GM19463 (cell line): ENCODE results near the gene NRP1.

Source experiments
- ATAC-seq: cut with Tn5 transposase; IDR thresholded peaks from one replicate; pipeline ENCODE4 v1.9.1; 2021; ENCODE audit warnings: mild to moderate bottlenecking, moderate library complexity; ENCODE audit not compliant: unreplicated experiment

NRP1 gene

DNA sequence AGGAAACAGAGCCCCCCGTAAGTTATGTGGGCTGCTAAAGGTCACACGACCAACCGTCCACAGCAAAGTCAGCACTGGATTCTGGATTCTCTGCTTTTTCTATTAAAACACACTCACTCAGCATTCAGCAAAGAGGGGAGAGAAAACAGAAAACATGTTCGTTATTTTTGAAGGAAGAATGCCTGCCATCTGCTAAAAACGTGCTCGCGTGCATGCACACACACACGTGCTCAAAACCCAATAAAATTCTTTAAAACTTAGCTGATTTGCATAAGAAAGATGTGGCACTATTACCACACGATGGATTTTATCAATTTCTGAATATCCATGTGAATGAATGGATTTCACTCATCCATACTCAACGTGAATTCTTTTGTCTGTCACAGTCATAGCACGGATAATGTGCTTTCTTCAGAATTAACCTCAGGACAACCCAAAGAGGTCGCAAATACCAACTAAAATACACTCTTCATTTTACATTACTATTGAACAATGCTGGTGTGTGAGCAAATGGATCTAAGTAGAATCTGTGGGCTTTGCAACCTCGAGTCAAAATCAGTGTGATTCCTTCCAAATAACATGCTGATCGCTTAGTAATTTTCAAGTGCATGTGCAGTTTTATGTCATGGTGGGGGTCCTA is 40.8 kb downstream of the NRP1 start:
- ATAC-seq = no peak

DNA sequence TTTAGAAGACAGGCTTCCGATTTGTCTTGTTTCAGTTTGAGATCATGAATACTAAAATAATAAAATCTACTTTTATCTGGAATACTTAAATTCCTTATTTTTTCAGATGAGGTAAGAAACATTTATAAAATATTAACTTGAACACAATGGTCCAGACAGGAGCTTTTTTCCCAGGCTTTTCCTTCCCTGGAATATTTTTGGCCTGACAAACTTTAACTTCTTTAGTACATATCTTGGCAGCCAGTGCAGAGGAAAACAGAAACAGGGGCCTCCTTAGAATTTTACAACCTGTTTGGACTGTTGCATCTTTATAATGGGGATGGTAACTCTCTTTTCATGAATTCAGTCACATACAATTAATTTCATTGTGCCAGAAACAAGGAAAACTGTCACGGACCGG is 41.4 kb downstream of the NRP1 start:
- ATAC-seq = no peak

DNA sequence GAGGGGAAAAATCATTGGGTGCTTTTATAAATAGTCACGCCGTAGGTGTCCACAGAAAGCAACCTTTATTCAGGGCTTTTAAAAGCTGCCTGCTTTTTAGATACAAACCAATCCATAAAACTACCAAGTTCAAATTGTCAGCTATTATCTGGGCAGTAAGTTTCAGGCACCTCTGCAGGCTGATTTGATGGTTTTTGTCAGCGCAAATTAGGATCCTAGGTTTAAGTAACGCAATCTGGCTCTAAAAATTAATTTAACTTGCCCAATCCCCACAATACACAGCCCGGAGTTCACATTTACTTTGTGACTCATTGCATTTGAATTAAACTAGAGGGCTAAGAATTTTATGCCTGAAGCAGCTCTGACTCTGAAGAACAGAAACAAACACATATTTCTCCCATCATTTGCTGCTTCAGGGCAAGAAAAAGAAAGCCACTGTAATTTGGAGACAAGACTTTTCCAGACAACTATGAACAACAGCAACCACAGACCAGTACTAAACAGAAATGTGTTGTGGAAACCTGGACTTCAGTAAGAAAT is 43.3 kb downstream of the NRP1 start:
- ATAC-seq = no peak

DNA sequence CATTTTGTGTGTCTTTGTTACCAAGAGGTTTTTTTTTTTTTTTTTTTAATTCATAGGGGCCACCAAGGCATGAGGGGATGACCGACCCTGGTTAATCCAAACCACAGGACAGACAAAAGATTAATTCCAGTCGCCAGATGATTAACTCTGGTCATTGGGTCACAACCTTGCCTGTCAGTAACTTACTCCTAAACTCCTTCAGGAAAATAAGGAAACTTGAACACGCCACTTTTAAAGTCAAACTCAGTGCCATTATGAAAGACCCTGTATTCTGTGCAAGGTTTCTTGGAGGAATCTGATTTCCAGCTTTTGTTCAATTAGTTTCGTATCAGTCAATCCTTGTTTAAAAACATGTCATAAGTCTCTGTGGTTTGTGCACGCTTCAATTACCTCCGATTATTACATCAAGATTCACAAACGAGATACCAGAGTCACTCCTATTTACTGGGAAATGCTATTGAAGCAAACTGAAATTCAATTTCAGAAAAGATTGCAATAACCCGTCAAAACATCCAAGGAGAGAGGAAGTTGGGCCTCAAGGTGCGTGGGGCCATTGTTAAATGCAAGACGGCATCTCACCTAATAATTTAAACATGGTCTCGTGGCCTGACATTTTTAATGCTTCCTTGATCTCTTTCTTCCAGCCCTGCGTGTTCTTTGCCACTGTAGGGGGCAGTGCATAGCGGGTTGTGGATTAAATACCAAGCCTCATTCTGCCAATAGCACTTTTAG is 44.0 kb downstream of the NRP1 start:
- no peak for ATAC-seq

DNA sequence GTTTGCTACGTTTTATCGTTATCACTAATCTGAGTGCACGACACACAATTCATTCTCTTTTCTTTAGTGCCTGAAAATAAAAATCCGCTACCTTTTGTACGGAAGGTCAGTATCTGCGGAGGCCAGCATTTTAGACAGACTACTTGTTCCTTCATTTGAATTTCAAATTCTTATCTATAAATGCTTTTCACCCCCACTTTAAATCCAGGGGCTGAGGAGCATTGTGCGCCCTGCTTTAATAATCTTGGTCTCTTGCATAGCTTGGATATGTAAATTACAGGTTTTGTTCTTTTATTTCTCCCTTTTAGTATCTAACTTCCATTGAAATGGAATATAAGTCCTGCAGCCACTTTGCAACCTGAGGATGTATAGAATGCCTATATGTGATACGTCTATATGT is 44.7 kb downstream of the NRP1 start:
- no peak for ATAC-seq

DNA sequence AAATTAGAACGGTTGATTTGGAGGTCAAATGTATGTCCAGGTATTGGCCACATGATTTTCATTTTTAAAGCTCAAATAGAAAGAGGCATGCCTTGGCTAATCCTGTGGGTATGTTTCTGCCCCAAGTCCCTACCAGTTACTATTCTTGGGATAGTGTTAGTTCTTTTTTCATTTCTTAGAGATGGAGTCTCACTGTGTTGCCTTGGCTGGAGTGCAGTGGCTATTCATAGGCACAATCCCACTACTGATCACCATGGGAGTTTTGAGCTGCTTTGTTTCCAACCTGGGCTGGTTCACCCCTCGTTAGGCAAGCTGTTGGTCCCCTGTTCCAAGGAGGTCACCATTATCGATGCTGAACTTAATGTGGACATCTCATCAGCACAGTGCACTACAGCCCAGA is 46.3 kb downstream of the NRP1 start:
- no peak for ATAC-seq

DNA sequence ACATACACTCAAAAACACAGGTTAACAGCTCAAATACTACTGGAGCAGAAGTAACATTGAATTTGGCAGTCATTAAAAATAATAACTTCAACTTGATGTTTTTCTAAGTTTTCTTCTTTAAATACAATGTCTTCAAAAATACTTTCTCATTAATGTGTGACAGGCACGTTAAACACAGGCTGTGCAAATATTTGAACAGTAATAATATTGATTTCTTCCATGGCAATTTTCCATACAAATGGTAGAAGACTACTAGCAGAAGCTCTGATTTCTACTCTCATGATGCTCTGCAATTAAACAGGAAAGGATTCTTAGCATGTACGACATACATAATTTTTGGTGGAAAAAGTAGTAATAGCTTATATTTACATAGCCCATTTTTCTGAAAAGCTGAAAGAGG is 47.4 kb downstream of the NRP1 start:
- no peak for ATAC-seq

DNA sequence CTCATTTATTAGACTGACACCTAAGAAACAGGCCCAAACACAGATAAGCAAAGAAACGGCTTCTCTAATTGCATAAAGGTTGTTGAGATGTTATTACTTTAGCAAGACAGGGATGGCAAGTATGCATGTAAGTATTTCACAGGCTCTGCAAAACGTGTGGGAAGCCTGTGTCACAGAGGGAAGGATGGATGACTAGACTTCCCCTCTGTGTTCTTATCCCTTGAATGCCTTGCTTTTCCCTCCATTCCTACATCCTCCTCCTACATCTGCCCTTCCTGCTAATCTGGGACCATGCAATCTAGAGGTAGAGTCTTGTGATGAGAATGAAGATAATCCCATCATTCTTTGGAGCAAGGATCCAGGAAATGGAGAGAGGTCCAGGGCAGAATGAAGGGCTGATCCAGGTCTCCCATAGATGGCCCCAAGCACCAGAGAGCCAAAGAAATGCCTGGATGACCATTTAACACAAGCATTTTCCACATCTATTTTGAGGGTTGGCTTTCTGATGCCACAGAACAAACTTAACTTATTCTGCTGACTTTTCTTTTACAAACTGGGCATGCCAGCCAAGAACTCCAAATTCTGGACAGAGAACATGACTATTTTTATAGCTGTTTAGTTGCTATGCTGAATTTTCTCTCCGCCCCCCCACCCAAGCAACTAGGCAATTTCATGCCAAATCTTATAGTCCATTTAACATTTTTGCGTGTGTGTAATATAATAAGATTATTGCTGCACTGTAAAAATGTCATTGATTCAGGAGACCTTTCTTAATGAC is 48.1 kb downstream of the NRP1 start:
- no peak for ATAC-seq

DNA sequence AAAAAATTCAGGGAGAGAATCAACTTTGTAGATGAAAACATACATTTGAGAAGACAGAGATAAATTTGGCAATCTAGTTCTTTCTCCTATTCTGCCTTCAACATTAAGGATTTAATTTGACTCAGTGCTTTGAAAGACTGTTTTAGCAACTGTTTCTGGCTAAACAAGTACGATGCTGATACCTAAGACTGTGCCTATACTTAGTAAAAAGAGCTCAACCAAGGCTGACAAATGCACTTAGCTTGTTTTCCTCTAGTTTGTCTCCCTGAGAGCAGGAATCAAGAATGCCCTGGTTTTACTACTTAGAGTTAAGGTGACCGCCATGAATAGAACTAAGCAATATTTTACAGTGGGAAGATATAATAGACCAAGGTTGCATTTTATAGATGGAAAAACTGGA is 49.5 kb downstream of the NRP1 start:
- ATAC-seq = no peak

DNA sequence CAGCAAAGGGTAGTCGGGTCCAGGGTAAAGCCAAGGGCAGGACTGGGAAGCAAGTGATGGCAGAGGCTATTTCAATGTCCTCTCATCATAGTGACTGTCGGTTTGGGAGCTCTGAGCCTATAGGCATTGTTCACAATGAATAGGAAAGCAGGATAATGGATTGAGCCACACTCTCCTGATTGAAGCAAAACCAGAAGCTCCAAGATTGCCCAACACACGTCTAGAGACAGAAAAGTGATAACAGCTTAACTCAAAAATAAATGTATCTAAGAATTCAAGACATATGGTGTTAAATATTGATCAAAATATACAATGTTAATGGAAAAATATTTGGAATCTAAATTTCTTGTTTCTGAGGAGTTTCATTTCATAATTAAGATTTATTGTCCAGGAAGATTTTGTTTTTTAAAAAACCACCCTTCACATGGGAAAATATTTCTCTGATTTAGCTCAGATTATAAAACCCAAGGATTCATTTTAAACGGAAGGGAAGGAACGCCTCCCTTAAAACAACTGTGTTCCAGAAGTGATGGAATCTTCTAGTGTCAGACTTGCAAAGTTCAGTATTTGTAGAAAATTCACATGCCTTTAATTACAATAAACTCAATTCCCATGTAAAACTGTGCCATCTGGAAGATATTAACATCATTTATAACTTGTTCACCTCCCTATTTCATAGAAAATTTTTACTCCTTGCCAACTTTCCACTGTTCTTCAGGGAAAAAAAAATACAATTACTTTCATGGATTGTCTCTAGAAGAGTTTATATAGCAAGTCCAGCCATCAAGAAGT is 54.5 kb downstream of the NRP1 start:
- no peak for ATAC-seq

DNA sequence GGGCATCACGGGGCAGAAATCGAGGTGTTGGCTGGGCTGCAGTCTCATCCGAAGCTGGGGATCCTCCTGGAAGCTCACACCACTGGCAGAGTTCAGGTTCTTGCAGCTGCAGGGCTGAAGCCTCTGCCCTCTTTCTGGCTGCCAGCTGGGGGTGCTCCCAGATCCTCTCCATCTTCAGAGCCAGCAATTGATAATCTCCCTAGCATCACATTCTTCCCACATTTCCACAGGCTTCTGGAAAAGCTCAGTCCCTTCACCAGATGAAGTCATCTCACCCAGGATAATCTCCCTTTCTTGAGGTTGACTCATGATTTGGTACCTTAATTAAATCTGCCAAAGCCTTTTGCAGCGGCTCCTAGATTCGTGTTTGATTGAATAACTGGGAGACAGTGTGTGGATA is 55.2 kb downstream of the NRP1 start:
- ATAC-seq = no peak

DNA sequence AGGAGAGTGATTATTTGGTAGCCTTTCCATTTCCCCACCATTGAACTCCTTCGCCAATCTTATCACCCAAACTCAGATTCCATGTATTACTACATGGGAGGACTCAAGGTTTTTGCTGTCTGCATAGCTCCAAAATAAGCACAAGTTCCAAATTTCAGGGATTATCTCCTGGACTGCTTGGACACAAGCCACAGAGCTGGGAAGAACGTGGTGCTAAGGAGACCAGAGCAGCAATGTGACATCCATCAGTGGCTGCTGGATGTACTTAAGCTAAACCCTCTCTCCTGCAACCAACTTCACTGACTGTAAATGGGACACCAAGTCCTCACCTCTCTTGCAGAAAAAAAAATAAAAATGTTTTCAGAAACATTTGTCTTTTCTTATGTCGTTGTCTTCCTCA is 56.3 kb downstream of the NRP1 start:
- ATAC-seq = no peak

DNA sequence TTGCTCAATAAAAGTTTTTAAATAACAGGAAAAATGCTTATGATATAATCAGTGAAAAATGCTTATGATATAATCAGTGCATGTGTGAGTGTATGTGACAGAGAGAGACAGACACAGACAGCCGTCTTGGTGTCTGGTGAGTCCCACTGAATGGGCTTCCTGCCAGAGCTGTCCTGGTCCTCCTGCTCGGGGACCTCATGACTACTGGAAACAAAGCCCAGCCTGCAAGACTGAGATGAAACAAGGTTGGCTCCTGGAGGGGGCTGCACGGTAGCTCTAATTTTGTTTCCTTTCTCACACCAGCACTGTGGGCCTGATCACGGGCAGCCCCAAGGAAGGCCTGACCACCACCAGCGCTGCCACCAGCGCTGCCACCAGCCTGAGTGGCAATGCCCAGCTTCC is 57.3 kb downstream of the NRP1 start:
- ATAC-seq = no peak

DNA sequence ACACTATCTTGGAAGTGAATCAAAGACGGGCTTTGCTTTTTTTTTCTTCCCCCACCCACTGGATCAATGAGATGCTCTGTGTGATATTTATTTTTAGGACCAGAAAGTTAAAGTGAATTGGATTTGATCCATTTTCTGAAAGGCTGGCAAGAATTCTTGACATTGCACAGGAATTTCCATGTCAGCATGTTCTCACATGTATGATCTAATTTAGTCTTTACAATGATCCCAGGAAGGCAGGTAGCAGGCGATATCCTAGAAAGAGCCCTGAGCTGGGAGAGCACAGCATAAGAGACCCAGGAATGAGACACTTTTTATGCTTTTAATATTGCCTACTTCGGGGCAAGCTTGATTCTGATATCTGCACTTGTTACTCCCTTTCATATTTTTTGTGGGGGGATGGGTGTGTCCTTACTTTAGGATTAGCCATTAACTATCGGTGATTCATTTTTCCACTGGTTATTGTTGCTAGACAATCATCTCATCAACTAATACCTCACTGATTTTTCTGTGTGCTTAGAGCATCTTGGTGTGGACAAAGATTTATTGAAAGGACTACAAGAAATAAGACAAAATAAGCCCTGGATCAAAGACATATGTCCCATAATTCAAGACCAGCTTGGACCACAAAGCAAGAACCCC is 58.1 kb downstream of the NRP1 start:
- ATAC-seq = no peak

DNA sequence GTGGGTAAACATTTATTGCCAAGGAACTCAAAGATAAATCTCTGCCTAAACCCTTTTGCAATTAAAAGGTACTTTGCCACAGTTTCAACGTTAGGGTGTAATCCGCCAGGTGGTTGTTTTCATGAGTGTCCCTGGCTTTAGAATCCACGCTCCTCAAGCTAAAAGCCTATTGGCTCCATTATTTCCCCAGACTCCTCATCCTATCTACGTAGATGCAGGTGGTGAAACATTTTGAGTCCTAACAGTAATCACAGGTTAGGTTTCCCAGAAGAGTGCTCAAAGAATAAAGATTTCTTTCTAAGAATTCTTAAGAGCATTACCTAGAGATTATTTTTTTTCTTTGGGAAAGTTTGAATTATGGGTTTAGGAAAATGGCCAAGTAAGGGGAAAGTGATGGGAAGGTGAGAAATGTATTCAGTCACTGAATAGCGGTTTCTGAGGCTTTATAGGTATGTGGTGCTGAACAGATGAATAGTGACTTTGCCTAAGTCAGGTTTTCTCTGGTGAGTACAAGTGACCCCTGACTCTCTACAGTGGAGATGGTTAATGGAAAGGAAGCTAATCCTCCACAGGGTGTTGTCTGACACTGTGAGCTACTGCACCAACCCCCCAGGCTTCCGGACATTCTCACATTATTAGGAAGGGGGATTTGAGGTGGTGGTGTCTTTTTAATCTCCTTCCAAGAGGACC is 60.2 kb downstream of the NRP1 start:
- no peak for ATAC-seq

DNA sequence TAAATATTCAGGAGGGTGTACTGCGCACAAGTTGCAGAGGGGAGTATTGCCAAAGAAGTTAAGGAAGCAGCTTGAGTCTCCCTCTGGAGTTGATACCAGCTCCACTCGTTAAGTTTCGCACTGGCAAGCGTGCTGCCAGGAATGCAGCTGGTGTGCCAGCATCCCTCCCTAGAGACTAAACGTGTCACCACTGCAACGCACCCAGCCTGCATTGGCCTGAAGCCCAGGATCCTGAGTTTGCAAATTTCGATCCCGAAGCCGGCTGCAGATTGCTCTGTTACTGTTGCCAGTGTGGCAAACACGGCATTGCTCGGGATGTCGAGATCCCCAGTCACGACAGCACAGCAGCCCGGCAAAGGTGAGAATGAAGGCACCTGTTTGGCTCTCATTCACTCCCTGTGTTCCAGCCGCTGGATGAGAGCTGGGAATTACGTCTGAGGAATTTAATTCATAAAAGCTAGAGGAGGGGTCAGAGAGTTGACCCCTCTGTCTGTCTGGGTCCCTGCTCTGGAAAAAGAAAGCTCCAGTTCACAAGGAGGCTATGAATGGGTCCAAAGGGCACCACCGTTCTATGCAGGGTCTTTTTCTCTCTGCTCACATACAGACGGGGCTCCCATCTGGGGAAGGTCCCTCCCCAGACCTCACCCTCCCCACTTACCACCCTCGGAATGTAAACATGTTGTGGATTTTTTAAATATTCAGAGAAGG is 61.0 kb downstream of the NRP1 start:
- ATAC-seq = no peak

DNA sequence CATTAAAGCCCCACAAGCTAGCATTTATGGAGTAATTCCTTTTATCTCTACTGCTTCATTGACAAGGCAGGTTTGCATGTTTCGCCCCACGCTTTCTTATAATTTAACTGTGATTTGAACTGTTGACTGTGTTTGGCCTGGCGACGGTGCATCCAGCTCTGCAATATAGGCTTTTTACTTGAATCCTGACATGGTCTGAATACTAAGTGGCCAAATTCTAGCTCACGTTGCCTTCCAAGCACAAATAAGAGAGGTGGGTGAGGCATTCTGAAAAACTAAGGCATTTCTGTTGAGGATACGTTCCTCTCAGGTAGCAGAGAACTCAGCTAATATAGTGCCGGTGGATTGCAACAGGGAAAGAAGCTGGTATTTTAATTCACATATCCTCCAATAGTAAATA is 61.8 kb downstream of the NRP1 start:
- no peak for ATAC-seq

DNA sequence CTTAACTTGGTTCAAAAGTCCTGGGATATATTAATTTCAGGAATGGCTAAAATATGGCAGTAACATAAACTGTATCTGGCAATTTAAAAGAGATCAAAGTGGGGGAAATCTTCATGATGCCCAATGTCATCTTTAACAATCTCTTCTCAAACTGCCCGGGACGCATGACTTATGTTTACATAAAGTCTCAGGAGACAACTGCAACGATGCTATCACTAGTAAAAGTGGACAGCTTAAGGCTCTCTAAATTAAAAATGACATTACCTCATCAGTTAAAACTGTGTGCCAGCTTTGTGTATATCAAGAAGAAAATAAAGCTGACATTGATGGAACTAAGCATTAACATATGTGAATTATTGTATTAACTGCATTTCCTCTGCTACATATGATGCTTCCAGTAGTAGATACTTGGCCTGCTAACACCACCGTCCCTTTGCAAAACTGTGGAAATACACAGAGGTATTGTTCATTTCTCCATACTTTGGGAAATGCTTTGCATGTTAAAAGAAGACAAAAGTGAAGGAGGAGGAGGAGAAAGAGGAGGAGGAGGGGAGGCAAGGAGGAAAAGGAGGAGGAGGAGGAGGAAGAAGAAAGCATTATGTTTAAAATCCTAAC is 62.4 kb downstream of the NRP1 start:
- no peak for ATAC-seq

DNA sequence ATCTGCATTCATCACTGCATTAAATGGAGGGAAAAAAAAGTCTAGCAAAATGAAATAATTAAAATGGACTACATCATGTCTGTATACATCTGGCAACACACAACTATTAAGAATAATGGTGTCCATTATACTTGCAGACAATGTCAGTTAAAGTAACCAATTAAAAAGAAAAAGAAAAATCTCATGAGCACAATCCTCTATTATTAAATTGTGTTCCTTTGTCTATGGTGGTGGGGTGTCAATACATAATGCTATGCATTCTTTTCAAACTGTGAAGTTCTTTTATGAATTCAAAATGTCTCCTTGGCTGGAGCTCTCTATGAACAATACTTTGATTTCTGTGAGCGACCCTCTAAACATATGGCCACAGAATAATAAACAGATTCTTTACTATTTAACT is 63.5 kb downstream of the NRP1 start:
- no peak for ATAC-seq
